ENCODE results near the gene BEND7. TPM values are rescaled to one million over a fixed set of nuclear protein-coding genes. Genes with fewer than 3 reads are reported as not detected.
A peak's percentile ranks its signal among the peaks of the same experiment; 100 is the strongest.

The BEND7 gene
- total RNA-seq, 1 experiment from 2014 or later, result 1.7 TPM

GRCh38 chr10:13527864-13528122, 1.0 kb downstream of the BEND7 start:
- no TSS peak for BruUV-seq (replicated peaks)
- CTCF ChIA-PET, result no interaction called here
- Histone ChIP-seq H3K4me3 (no peak overlapping the region), H2AFZ (no peak overlapping the region), H3K4me1 (replicated peaks; ENCODE audit: insufficient read depth) (no peaks in the 10 kb centered on the region), H4K20me1 (ENCODE audit: insufficient read depth) (no peaks in the 10 kb centered on the region), H3K27me3 (ENCODE audit: insufficient read depth, low read depth) (peaks cover 56% of the 10 kb centered on the region), H3K9me3 (ENCODE audit: insufficient read depth, low read depth) (no peaks in the 10 kb centered on the region), H3K9me2 (ENCODE audit: insufficient read depth) (no peaks in the 10 kb centered on the region), H3F3A (ENCODE audit: insufficient read depth, low read depth) (no peaks in the 10 kb centered on the region), H3K4me2 (no peak overlapping the region), H3K36me3 (ENCODE audit: low read depth) (no peaks in the 10 kb centered on the region), H3K27ac (no peak overlapping the region), H3K79me2 (ENCODE audit: low read depth) (no peaks in the 10 kb centered on the region)
- intact Hi-C loops (cut with micrococcal nuclease; ENCODE audit: unreplicated experiment), result no loop called here
- DNase-seq, result no peak
- POLR2A ChIA-PET (ENCODE audit: unreplicated experiment), result no interaction called here
- no peak for TF ChIP-seq CTCF (conservative IDR thresholded peaks at IDR 0.05)

- BruUV-seq (replicated peaks), result no TSS peak
- intact Hi-C loops (cut with micrococcal nuclease; ENCODE audit: unreplicated experiment), result no loop called here
- Histone ChIP-seq H3K79me2 (ENCODE audit: low read depth) (no peaks in the 10 kb centered on the region), H3K27ac (no peak overlapping the region), H3K4me1 (replicated peaks; ENCODE audit: insufficient read depth) (no peaks in the 10 kb centered on the region), H3K9me2 (ENCODE audit: insufficient read depth) (no peaks in the 10 kb centered on the region), H3K4me3 (no peak overlapping the region), H3K27me3 (ENCODE audit: insufficient read depth, low read depth) (peaks cover 58% of the 10 kb centered on the region), H3K9me3 (ENCODE audit: insufficient read depth, low read depth) (no peaks in the 10 kb centered on the region), H4K20me1 (ENCODE audit: insufficient read depth) (no peaks in the 10 kb centered on the region), H3F3A (ENCODE audit: insufficient read depth, low read depth) (no peaks in the 10 kb centered on the region), H2AFZ (no peak overlapping the region), H3K36me3 (ENCODE audit: low read depth) (no peaks in the 10 kb centered on the region), H3K4me2 (no peak overlapping the region)
- DNase-seq, result peak in 1 of 2 experiments; percentile 72
- ChIA-PET POLR2A (ENCODE audit: unreplicated experiment) (interaction anchor here (0.7 kb wide), 2 partner anchors 109 to 286 kb away, joined by 3 to 5 read pairs; no protein-coding TSS in a partner anchor), CTCF (interaction anchor here (0.6 to 0.7 kb wide), 2 partner anchors 336 to 526 kb away, joined by 5 read pairs; no protein-coding TSS in a partner anchor)
- TF ChIP-seq EZH2 (IDR thresholded peaks at IDR 0.05; ENCODE audit: low read depth) (no peak), CTCF (conservative IDR thresholded peaks at IDR 0.05) (no peak)
Observed at GRCh38 chr10:13526948-13527863, 1.6 kb downstream of the BEND7 start.

- DNase-seq, result no peak
- no peaks in the 10 kb centered on the region for H3K9me2 ChIP-seq (ENCODE audit: insufficient read depth)
- intact Hi-C loops (cut with micrococcal nuclease; ENCODE audit: unreplicated experiment), result no loop called here
- no peaks in the 10 kb centered on the region for H3K9me3 ChIP-seq (ENCODE audit: insufficient read depth, low read depth)
- H3K4me3 ChIP-seq, result no peak overlapping the region
- H4K20me1 ChIP-seq (ENCODE audit: insufficient read depth), result no peaks in the 10 kb centered on the region
- H3K36me3 ChIP-seq (ENCODE audit: low read depth), result no peaks in the 10 kb centered on the region
- no peaks in the 10 kb centered on the region for H3F3A ChIP-seq (ENCODE audit: insufficient read depth, low read depth)
- ChIA-PET CTCF (no interaction called here), POLR2A (ENCODE audit: unreplicated experiment) (no interaction called here)
- H3K79me2 ChIP-seq (ENCODE audit: low read depth), result no peaks in the 10 kb centered on the region
- no peak overlapping the region for H3K27ac ChIP-seq
- peaks cover 61% of the 10 kb centered on the region for H3K27me3 ChIP-seq (ENCODE audit: insufficient read depth, low read depth)
- H3K4me2 ChIP-seq, result no peak overlapping the region
- TF ChIP-seq EZH2 (IDR thresholded peaks at IDR 0.05; ENCODE audit: low read depth) (no peak), CTCF (conservative IDR thresholded peaks at IDR 0.05) (no peak)
- no peaks in the 10 kb centered on the region for H3K4me1 ChIP-seq (replicated peaks; ENCODE audit: insufficient read depth)
- no peak overlapping the region for H2AFZ ChIP-seq
- no TSS peak for BruUV-seq (replicated peaks)
Observed at GRCh38 chr10:13525663-13526062, 3.2 kb downstream of the BEND7 start.

Measured in PC-9 (cell line).